GM12892 (cell line): Measurements from ENCODE around the gene DHX38.
A peak's percentile ranks its signal among the peaks of the same experiment; 100 is the strongest.

Experiments
- DNase-seq: peaks from one replicate; pipeline ENCODE4 v3.0.0; 2011; ENCODE audit not compliant: insufficient read length
- FAIRE-seq: peaks from 2 replicates; lab custom pipeline; 2011; peaks lifted over from hg19 to GRCh38; lab: Jason Lieb, UNC
- POLR2A ChIP-seq: IDR thresholded peaks from 2 replicates; pipeline ENCODE4 v1.6.1; 2011; ENCODE audit warnings: low read depth, low read length, control low read depth
- POLR2AphosphoS5 ChIP-seq: IDR thresholded peaks from 2 replicates; pipeline ENCODE4 v1.6.1; 2011; ENCODE audit warnings: low read depth, low read length, control low read depth
- TAF1 ChIP-seq: IDR thresholded peaks from 2 replicates; pipeline ENCODE4 v1.6.1; 2011; ENCODE audit warnings: low read depth, mild to moderate bottlenecking, control low read depth, low read length, borderline replicate concordance

Gene DHX38

GRCh38 chr16:72092832-72093447 lies 707 bp upstream of the DHX38 start:
- FAIRE-seq: no peak
- no peak for TF ChIP-seq POLR2A

GRCh38 chr16:72094266-72094610 lies 591 bp downstream of the DHX38 start:
- no peak for FAIRE-seq
- TF ChIP-seq TAF1 (no peak), POLR2AphosphoS5 (no peak), POLR2A (no peak)

More at GRCh38 chr16:72092832-72093447, 707 bp upstream of the DHX38 start:
- DNase-seq: no peak

GRCh38 chr16:72098936-72099335 lies 5.3 kb downstream of the DHX38 start:
- TF ChIP-seq POLR2AphosphoS5 (no peak), POLR2A (no peak), TAF1 (no peak)
- DNase-seq: no peak
- FAIRE-seq: no peak

More at GRCh38 chr16:72094266-72094610, 591 bp downstream of the DHX38 start:
- no peak for DNase-seq

- DNase-seq (peak; percentile 49), FAIRE-seq (peak; percentile 85)
- TF ChIP-seq POLR2AphosphoS5 (no peak), TAF1 (no peak), POLR2A (no peak)
Observed at GRCh38 chr16:72099377-72099818, 5.8 kb downstream of the DHX38 start.

- DNase-seq: no peak
- FAIRE-seq: no peak
Observed at GRCh38 chr16:72101195-72101594, 7.5 kb downstream of the DHX38 start.

GRCh38 chr16:72104905-72105304 lies 11.3 kb downstream of the DHX38 start:
- TF ChIP-seq TAF1 (no peak), POLR2AphosphoS5 (no peak)
- no peak for FAIRE-seq
- no peak for DNase-seq

More at GRCh38 chr16:72101195-72101594, 7.5 kb downstream of the DHX38 start:
- TF ChIP-seq TAF1: no peak
- no peak for TF ChIP-seq POLR2AphosphoS5
- no peak for TF ChIP-seq POLR2A

GRCh38 chr16:72105978-72106377 lies 12.3 kb downstream of the DHX38 start:
- FAIRE-seq (no peak), DNase-seq (no peak)
- TF ChIP-seq POLR2AphosphoS5 (no peak), POLR2A (no peak)

- DNase-seq: no peak
- FAIRE-seq: no peak
- TF ChIP-seq POLR2AphosphoS5 (no peak), POLR2A (no peak), TAF1 (no peak)
Observed at GRCh38 chr16:72107371-72107770, 13.7 kb downstream of the DHX38 start.

GRCh38 chr16:72108353-72109102 lies 14.9 kb downstream of the DHX38 start:
- TF ChIP-seq POLR2A: no peak
- no peak for TF ChIP-seq POLR2AphosphoS5
- TF ChIP-seq TAF1: no peak
- FAIRE-seq: no peak
- no peak for DNase-seq

- no peak for TF ChIP-seq TAF1
- TF ChIP-seq POLR2A: no peak
- TF ChIP-seq POLR2AphosphoS5: no peak
- FAIRE-seq: no peak
- no peak for DNase-seq
Observed at GRCh38 chr16:72109300-72109699, 15.7 kb downstream of the DHX38 start.

GRCh38 chr16:72109966-72110530 lies 16.4 kb downstream of the DHX38 start:
- TF ChIP-seq POLR2A (no peak), TAF1 (no peak), POLR2AphosphoS5 (no peak)
- no peak for DNase-seq
- FAIRE-seq: no peak
